Measurements from ENCODE around the gene ALOX5.
"Not testable (repeated sequence)": the region's sequence is repeated elsewhere in the genome, so short reads cannot be mapped to it uniquely, and the experiment has no call there.

Gene ALOX5

DNA sequence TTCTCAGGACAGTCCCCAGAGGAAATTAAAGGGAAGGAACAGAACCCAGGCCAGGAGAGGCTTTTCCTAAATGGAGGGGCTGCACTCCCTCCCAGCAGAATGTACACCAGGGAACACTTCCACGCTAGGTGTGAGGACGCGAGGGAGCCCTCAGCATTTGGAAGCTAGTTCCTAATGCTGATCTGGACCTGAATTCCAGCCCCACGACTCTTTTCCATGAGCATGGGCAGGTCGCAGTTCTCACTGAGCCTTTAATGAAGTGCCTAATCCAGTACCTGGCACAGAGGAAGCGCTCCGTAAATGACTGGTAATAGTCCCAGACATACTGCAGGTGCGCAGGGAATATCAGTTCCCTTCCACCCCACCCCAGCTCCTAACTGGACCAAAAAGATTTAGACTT lies 1.1 kb downstream of the ALOX5 start:
- DNase-seq: no peak

DNA sequence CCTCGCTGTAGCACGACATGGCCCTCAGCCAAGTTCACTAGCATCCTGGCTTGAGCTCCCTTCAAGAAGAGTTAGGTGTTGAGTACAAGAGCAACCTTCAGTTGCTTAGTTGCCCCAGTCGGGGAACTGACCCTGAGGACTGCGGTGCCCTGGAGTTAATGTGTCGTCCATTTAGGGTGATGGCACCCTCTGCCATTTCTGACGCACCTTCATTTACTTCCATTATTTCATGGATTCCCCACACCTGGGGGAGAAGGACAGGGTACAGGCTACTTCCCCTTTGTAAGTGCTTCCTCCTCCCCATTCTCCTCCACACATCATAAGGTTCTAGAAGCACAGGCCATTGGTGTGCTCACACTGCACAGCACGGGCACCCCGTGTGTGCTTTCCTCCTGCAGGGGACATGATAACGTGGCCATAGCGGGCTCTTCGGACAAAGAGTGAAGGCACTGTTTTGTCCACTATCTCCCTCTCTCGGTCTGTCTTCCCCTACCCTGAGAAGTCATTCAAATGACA lies 1.8 kb downstream of the ALOX5 start:
- peak in 1 of 2 donors; percentile 21 for DNase-seq

DNA sequence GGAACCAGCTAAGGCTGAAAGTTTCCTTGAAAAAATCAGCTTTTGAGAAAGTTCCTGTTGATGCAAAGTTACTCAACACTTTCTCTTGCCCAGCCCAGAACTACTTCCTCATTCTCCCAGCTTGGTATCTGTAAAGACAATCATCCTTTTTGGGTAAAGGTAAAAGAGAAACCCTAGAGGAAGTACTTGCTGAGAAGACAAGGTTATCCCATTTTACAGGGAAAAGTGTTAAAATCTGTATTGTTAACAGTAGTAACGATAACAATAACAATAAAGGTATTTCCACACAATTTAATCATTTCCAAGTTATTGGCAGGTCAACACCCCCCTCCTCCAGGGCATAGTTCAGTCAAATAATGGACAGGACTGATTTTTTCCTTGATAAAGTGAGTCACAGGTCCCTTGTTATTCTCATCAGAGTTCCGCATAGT lies 2.4 kb downstream of the ALOX5 start:
- peak; percentile 8 to 32 for DNase-seq

DNA sequence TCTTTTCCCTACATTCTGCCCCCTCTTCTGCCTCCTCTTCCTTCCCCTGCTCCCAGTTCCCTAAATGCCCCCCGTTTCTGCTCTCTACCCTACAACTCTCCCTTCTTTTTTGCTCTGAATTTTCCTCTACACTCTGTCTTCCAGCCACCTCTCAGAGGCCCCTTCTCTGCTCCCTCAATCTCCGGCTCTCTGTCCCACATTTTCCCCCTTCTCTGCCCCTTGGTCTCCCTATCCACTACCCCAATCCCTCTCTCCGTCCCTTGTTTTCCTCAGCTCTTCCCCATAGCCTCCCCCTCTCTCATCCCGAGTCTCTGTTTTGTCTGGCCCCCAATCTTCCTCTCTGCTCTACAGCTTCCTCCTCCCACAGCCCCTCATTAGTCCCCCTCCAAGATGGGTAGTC lies 3.3 kb downstream of the ALOX5 start:
- no peak for DNase-seq

DNA sequence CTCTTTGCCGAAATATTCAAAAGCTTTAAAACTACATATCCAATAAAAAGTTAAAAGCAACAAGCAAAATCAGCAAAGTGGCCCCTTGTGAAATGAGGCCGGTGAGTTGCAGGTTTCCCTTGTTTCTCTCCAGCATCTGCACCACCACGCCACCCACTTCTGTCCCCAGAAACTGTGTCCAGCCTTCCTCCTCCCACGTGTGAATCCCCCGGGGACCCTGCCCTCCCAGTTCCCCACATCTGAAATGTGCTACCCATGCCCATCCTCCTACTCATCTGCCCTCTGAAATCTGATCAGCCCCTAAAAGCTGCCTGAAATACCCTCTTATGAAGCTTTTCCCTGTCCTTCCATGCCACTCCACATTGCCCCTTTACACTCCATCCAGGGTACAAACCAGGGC lies 3.8 kb downstream of the ALOX5 start:
- DNase-seq: no peak

DNA sequence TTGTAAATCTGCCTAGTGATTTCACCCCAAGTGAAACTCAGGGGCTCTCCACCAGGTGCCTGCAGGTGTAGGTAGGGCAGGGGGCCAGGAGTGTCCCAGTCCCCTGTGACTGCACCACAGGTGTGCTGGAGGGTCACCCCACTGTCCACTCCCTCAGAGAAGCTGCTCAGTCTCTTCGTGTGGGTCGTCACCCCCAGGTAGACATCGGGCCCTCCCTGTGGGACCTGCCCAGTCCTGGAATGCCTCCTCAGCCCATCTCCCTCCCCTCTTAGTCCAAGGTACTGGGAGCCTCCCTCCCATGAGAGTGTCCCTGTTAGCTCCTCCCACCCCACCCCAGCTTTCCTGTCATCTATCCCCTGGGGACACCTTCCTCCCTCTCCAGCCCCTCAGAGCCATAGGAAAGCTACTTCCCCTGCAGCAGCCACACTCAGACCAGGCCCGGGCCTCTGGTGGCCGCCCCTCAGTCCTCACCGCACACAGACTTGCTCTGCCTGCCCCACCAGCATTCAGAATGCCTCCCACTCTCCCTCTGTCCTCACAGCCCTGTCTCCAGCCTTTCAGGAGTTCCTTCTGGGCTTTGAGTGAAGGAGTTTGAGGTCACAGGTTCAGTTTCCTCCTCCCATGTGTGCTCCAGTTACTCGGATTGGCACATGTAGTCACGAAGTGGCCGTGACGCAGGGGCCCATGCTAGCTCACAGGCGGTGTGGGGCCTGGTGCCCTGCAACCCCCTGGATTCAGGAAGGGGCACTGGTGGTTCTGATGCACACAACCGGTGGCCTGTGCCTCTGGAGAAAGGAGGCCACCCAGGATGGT lies 5.1 kb downstream of the ALOX5 start:
- peak in 1 of 2 donors; percentile 59 for DNase-seq

DNA sequence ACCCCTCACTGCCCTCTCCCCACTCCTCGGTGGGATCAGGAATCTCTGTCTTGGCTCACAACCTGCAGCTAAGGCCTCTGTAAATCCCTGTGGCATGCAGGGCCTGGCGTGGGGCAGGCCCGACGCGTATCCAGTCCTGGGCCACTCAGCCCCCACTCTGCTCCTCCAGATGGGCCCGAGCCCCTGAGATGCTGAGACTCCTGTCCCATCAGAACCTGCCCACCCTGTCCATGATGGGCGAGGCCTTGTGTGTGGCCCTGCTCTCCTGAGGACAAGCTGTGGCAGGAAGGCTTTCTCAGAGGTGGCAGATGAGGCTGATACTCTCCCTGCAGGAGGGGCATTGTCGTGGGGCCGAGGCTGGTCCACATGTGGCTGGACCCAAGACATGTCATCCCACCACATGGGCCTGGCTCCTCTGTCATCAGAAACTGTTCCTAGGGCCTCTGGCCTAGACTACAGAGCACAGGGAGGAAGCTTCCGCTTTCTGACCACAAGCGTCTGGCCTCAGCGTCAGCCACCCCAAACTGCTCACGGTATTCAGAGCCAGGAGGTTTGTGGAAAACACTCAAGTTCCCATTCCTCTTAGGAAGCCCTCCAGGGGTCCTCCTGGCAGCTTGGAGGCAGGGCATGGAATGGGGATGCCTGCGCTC lies 6.0 kb downstream of the ALOX5 start:
- DNase-seq: peak in 1 of 2 donors; percentile 74

DNA sequence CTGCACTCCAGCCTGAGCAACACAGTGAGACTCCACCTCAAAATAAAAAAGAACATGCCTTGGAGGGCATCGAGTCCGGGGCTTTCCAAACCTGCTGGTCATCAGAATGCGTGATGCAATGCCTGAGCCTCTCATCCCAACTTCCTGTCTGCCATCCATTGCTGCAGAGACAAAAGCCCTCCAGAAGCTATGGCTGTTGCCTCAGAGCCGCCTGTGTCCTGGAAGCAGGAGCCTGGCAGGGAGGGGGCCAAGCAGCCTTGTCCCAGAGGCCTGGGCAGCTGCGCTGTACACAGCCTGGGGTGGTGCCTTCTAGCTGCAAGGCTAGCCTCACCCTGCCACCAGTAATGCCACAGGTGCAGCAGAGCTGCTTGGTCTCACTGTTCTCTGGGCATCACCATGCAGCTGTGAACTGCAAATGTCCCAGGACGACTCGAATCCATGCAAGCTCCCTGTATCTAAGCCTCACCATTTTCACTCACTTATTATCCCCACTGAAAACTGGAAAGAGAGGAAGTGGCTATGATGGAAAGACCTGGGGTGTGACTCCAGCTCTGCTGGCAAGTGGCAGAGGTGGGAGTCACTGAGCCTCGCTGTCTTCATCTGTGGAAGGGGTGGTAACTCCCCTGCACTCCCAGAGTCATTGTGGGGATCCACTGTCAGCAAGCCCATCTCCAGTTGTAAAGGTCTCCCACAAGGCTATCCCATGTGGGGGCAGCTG lies 7.0 kb downstream of the ALOX5 start:
- DNase-seq: peak in 1 of 2 donors; percentile 70

DNA sequence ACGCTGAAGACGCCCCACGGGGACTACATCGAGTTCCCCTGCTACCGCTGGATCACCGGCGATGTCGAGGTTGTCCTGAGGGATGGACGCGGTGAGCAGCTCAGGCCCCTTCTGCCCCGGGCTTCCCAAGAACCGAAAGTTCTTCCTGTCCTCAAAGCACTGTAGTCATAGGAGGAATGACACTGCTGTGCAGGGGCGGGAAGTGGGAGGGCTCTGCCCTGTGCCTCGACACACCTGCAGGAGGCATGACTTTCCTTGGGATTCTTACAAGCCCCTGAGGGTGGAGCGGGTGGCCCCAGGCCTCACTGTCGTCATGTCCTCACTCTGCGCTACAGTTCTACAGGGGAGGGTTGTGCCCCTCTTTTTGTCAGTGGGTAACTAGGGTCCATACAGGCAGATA lies 8.6 kb downstream of the ALOX5 start:
- DNase-seq: no peak

DNA sequence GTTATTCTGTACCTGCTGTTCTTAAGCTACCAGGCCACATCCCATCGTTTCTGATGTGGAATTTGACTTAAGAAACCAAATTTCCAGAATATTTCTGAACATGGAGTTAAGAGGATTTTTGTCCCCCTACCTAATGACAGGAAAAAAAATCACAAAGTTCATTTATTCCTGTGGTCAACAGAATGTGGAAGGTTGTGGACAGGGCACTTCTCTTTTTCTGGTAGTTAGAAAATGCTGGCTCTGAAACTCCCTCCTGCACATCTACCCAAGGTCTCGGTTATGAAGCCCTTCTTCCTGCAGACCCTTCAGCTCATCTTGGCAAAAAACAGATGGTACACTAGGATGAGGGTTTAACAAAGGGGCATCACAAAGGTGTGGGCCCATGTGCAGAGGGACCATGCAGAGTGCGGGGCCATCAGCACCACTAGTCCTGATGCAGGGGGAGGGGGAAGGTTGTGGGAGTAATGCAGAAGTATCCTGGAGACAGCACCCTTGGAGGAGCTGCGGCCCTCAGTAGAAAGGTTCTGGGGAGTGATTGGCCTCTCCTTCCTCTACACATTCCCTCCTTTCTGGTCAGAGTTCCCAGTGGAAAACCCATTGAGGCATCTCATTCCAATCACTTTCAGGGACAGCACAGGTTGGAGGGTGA lies 9.8 kb downstream of the ALOX5 start:
- no peak for DNase-seq

DNA sequence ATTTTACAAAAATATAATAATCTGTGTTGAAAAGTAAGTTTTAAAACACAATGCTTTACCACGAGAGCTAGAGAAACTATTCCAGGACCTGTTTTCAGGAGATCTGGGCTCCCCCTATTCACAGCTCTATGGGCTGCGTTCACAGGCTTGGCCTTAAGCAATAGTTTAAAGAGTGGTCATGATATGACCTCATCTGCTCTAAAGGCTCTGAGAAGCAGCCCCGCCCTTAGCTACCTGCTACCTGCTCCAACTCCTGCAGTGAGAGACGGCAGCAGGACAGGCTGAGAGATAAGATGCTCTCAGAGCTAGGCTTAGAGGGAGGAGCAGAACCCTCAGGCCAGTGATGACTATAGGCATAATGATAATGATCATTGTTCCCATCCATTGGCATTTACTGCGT lies 12.6 kb downstream of the ALOX5 start:
- DNase-seq: no peak

DNA sequence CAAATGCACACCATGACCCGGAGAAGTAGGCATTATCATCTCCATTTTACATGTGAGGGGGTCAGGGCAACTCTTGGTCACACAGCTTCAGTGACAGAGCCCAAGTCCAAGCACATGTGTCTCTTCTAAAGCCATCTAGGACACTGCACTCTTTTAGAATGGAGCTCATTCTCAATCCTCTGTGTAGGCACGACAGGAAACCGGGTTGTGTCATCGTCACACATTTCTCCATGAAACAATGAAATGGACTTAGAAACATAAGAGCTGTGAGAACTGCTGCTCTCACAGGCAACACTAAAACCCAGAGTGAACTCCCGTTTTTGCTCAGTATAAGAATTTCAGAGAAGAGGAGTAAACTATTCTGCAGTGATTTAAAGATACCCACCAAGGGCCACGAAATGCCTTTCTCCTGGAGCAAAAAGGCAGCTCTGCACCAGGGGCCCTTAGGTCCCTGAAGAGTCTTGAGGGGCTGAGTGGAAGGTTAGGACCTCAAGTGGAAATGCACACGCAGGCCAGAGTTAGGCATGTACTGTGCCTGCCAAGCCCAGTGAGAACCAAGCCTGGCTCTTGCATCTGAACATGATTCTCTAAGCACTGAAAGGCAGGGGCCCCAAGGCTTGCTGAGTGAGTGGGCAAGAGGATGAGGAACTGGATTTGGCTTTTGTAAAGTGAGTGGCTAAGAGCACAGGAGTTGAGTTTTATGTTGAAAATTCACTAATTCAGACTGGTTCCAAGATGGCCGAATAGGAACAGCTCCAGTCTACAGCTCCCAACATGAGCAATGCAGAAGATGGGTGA lies 13.3 kb downstream of the ALOX5 start:
- DNase-seq: no peak

DNA sequence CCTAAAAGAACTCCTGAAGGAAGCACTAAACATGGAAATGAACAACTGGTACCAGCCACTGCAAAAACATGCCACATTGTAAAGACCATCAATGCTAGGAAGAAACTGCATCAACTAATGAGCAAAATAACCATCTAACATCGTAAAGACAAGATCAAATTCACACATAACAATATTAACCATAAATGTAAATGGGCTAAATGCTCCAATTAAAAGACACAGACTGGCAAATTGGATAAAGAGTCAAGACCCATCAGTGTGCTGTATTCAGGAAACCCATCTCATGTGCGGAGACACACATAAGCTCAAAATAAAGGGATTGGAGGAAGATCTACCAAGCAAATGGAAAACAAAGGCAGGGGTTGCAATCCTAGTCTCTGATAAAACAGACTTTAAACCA lies 15.7 kb downstream of the ALOX5 start:
- DNase-seq: not testable (repeated sequence)

DNA sequence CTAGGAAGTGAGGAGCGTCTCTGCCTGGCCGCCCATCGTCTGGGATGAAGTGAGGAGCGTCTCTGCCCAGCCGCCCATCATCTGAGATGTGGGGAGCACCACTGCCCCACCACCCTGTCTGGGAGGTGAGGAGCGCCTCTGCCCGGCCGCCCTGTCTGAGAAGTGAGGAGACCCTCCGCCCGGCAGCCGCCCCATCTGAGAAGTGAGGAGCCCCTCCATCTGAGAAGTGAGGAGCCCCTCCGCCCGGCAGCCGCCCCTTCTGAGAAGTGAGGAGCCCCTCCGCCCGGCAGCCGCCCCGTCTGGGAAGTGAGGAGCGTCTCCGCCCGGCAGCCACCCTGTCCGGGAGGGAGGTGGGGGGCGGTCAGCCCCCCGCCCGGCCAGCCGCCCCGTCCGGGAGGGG lies 17.6 kb downstream of the ALOX5 start:
- DNase-seq: not testable (repeated sequence)

DNA sequence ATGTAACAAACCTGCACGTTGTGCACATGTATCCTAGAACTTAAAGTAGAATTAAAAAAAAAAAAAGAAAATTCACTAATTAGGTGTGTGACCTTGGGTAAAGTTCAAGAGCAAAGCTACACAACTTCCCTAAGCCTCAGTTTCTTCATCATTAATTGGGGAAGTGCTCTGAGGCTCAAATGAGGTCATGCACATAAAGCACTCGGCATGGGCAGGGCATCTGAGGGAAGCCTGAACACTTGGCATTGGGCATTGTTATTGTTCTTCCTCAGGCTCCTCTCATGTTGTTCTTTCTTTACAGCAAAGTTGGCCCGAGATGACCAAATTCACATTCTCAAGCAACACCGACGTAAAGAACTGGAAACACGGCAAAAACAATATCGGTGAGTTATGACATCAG lies 21.5 kb downstream of the ALOX5 start:
- no peak for DNase-seq

DNA sequence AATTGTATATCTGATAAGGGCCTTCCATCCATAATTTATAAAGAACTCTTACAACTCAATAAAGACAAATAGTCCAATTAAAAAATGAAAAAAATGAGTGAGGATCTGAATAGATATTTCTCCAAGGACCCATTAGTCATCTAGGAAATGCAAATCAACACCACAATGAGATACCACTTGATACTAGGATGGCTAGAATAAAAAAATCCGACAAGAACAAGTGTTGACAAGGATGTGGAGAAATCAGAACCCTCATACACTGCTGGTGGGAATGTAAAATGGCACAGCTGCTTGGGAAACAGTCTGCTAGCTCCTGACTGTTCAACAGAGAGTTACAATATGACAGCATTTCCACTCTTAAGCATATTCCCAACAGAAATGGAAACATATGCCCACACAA lies 24.6 kb downstream of the ALOX5 start:
- DNase-seq: no peak

DNA sequence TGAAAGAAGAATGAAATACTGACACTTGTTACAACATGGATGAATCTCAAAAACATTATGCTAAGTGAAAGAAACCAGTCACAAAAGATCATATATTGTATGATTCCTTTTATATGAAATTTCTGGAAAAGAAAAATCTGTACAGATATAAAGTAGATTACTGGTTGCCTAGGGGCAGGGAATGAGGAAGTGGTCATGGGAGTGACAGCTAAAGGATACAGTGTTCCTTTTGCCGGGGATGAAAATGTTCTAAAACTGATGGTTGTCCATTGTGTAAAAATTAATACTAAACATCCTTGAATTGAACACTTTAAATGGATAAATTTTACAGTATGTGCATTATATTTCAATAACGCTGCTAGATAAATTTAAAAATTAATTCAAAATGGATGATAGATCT lies 25.1 kb downstream of the ALOX5 start:
- DNase-seq: no peak

DNA sequence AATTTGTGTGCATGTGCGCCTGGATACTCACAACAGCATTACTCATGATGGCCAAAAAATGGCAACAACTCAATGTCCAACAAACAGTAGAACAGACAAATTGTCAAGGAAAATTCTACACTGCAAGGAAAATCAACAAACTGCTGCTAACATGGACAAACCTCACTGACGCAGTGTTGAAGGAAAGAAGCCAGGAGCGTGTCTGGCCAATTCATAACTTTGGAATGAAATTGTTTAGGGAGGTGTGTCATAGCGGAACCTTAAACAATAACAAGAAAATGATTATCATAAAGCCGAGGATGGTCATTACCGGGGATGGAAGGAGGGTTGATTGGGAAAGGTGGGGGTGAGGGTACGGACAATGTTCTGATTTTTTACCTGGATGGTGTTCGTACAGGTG lies 29.1 kb downstream of the ALOX5 start:
- no peak for DNase-seq

DNA sequence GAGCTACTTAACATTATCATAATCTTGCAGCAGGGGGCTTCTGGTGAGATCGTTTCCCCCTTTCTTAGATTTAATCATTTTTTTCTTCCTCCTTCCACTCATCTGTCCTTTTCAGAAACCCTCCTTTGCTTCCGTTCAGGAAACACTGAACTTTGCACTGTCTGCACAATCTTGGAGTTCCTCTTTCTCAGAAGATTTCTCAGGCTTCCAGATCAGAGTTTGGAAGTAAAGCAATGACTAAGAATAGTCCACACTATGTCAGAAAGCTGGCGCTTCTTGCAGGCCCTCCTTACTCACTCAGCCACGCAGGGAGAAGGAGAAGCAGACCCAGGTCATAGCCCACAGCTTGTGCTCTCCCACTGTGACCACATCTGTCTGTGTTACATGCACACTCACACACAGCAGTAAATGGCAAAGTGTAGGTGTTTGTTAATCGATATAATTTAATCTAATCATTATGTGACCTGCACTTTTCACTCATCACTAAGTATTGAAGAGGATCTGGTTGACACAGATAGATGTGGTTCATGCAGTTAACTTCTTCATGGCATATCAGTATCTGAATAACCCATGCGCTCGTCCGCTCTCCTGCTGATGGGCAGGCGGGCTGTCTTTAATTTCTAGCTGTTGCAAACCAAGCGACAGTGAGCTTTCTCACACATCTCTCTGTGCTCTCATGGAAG lies 30.2 kb downstream of the ALOX5 start:
- DNase-seq: peak in 1 of 2 donors; percentile 55

DNA sequence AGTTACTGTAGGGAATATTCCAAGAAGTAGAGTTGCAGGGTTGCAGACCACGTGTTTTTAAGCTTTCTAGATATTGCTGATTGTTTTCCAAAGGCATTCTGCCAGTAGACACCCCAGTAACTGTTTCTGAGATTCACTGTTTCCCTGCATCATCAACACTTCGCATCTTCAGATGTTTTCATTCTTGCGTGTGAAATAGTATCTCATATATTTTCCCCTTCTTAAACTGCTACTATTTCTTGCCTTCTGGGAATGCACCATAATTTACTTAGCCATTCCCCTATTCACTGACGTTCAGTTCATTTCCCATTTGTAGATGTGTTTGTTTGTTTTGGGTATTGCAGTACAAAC lies 30.7 kb downstream of the ALOX5 start:
- DNase-seq: no peak

DNA sequence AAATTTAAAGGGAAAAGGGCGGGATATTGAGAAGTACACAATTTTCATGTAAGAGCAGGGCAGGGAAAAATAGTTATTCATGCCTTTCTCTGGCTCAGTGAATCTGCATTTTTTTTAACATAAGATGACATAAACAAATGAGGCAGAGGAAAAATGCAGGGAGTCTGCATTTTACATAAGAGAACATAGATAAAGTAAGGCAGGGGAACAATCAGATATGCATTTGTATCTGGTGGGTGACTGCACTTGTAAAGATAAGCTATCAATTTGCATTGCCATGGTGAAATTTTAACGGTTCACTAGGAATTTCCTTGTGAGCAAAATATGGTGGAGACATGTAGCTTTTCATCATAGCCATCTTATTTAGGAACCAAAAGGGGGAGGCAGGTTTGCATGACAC lies 33.5 kb downstream of the ALOX5 start:
- DNase-seq: no peak

All from CD4-positive, alpha-beta T cell treated with Interleukin-4 for 1 hour (primary cell).